GM12873 (cell line): ENCODE measurements around the gene UGT2B17.

Experiments used
- CTCF ChIP-seq: IDR thresholded peaks from 2 replicates; pipeline ENCODE4 v1.5.1; 2012; ENCODE audit warnings: low read depth, mild to moderate bottlenecking, moderate library complexity, low read length, control low read depth; ENCODE audit not compliant: insufficient read depth; ENCODE audit errors: missing control alignments

The UGT2B17 gene

GRCh38 chr4:68576272-68577125, at the start of gene UGT2B17:
TSS of gene UGT2B17 (minus strand) at chr4:68576322. CDS start at chr4:68568484, 7,838 bp downstream.
- TF ChIP-seq CTCF = no peak

GRCh38 chr4:68617003-68617698, 41.0 kb upstream of the UGT2B17 start:
- TF ChIP-seq CTCF = no peak

GRCh38 chr4:68615699-68616422, 39.7 kb upstream of the UGT2B17 start:
- no peak for TF ChIP-seq CTCF

GRCh38 chr4:68613752-68614151, 37.6 kb upstream of the UGT2B17 start:
- no peak for TF ChIP-seq CTCF

- no peak for TF ChIP-seq CTCF
Measured at GRCh38 chr4:68606240-68606639, 30.1 kb upstream of the UGT2B17 start.

GRCh38 chr4:68599150-68599549, 23.0 kb upstream of the UGT2B17 start:
- TF ChIP-seq CTCF = no peak

- TF ChIP-seq CTCF = no peak
Measured at GRCh38 chr4:68597482-68597881, 21.4 kb upstream of the UGT2B17 start.
